GM08714 (cell line): ENCODE measurements around the gene HLA-G.

Experiments
- H3K4me3 ChIP-seq: fragments of 200-500 bp; sonication (Bioruptor generic); 2 replicates; pipeline ENCODE4 v1.5.1; 2014; ENCODE audit warnings: mild to moderate bottlenecking, low read length, inconsistent platforms
- ZNF274 ChIP-seq: IDR thresholded peaks from 2 replicates; pipeline ENCODE4 v1.6.1; 2012; ENCODE audit warnings: mild to moderate bottlenecking, low read depth, low read length

The HLA-G gene

GRCh38 chr6:29834564-29835436 is 7.2 kb downstream of the HLA-G start:
- TF ChIP-seq ZNF274: no peak
- no peak overlapping the region for H3K4me3 ChIP-seq

DNA sequence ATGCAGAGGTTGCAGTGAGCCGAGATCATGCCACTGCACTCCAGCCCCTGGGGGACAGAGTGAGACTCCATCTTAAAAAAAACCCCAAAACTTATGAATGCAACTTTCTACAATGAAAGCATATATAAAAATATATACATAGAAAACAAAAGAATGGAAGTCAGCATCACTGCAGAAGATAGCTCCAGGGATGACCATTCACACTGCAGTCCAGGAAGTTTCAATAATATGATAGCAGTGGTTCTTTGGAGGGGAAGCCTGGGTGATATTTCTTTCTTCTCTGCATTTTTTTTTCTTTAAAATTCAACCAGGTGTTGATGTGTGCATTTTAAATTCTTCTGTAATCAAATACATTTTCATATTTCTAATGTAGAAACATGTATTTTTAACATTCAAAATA is 12.3 kb downstream of the HLA-G start:
- TF ChIP-seq ZNF274: no peak
- no peak overlapping the region for H3K4me3 ChIP-seq

DNA sequence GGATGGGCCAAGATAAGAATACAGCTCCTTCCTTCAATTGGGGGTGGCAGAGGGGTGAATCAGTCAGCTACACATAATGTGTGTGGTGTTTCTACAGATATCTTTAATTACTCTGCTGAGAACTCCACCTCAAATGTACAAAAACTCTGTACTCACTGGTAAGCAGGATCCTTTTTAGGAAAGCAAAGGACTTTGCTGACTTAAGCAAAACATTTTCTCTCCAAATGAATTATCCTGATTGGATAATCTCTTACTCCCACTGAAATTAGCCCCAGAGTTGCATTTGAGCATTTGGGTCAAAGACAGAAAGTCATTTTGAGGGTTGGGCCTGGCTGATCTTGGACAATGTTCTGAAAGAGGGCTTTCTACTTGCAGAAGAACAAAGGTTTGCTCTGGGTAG is 13.4 kb downstream of the HLA-G start:
- H3K4me3 ChIP-seq: no peak overlapping the region
- no peak for TF ChIP-seq ZNF274

GRCh38 chr6:29845405-29846006 is 17.9 kb downstream of the HLA-G start:
- no peak for TF ChIP-seq ZNF274
- H3K4me3 ChIP-seq: no peak overlapping the region

DNA sequence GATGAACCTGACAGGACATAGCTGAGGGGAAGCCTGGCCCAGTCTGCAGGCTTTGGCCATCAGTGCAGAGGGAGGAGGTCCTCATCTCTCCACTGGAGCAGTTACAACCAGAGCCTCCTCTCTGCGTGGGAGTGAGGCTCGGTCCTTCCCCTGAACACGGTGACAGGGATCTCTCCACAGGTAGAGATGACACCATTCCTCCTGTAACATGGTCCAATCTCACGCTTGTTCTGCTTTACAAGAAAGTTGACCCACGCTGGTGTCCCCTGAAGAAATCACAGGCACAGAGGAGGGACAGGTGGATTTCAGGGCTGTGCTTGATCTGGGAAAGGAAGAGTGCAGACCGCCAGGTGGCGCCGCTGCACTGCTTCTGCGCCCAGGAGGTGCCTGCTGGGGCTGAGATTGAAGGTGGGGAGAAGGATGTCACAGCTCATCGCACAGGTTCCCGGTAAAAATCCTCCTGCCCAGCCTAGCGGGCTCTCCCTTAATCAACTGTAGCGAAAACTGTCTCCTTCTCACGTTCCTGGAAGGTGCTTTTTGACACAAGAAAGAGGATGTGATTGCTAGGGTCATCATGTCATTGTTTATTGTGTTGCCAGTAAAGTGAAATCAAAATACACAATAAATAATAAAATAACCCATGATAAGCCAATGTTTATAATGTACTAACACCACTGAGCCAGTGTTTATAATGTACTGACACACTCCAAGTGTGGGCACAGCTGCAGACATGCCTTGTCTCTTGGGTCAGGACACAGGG is 20.4 kb downstream of the HLA-G start:
- no peak for TF ChIP-seq ZNF274
- no peak overlapping the region for H3K4me3 ChIP-seq

DNA sequence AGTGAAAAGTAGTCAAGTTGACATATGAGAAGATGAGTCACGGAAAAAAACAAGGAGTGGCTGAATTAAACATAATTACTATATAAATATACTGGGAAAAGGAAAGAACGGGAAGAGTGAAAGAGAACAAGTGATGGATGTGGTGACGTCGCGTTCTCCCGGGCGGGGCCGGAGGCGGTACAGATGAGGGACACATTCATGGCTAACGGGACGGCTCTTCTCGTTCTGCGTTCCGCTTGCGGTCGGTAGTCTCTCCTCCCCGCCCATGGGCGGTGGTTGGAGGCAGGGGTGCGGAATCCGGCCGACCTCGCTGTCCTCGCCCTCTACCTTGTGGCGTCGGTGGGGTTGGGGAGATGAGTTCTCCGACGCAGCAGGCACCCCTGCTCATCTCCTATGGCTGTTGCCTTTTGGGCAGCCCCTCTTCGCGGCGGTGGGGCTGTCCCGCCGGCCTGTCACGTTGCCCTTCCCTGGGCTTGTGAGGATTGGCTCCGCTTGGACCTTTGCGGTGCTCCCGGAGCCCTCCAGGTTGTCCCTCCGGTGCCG is 22.5 kb downstream of the HLA-G start:
- TF ChIP-seq ZNF274: no peak

DNA sequence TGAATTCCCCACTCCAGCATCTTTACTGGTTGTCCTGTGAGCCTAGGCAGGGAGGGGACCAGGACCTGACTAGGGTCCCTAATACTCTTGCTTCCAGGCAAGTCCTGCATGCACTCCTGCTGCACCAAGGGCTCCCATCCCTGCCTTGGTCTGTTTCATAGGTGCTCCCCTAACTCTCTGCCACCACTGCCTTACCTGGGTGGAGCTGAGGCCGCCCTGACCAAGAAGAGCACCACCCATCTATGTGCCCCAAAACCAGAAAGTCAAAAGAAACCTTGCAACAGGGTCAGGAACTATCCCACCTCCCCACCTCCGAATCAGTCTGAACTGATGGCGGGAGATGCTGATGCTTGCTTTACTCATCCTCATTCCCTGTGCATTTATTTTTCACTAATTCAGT is 23.6 kb downstream of the HLA-G start:
- H3K4me3 ChIP-seq: no peak overlapping the region
- no peak for TF ChIP-seq ZNF274

More for the DNA sequence above, 22.5 kb downstream of the HLA-G start:
- H3K4me3 ChIP-seq: no peak overlapping the region; the same call in 1 of the 2 replicates

- no peak for TF ChIP-seq ZNF274
- H3K4me3 ChIP-seq: no peak overlapping the region
These were observed 25.6 kb downstream of the HLA-G start for GRCh38 chr6:29853245-29853644.

DNA sequence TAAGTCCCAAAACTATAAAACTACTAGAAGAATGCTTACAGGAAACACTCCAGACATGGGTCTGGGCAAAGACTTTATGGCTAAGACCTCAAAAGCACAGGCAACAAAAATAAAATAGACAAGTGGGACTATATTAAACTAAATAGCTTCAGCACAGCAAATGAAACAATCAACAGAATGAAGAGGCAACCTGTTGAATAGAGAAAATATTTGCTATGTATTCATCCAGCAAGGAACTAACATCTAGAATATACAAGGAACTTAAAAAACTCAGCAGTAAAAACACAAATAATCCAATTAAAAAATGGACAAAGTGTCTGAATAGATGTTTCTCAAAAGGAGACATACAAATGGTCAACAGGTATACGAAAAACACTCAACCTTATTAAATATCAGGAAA is 30.4 kb downstream of the HLA-G start:
- no peak for TF ChIP-seq ZNF274
- H3K4me3 ChIP-seq: no peak overlapping the region

DNA sequence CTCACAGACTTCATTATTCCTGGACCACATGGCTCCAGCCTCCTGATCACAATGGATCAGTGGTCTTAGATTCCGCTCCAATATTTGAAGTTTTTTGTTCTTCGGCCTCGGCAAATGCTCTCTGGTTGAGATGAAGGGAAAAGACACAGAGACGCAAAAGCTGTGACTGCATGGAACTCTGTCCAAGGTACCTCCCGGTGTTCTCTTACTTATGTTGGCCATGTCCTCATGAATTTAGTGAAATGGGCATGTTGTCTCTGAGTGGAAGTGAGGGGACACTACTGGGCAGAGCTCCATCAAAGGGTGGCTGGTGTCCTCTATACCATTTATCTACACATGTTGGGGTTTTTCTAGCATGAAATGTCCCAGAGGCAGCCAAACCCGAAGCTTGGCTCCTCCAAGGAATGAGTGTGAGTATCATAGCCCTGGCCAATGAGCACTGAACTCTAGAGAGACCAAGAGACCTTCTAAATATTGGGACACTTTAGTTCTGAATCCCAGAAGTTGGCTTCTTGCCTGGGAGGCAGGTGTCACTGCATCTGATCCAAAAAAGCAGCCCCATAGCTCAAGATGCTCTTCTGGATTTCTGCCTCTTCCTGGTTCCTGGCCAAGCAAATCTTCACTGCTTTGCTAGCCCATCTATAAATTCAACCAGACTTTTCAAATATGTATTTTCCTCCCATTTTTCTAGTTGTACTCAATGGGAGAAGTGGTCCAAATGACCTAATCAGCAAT is 34.1 kb downstream of the HLA-G start:
- no peak overlapping the region for H3K4me3 ChIP-seq
- TF ChIP-seq ZNF274: no peak

DNA sequence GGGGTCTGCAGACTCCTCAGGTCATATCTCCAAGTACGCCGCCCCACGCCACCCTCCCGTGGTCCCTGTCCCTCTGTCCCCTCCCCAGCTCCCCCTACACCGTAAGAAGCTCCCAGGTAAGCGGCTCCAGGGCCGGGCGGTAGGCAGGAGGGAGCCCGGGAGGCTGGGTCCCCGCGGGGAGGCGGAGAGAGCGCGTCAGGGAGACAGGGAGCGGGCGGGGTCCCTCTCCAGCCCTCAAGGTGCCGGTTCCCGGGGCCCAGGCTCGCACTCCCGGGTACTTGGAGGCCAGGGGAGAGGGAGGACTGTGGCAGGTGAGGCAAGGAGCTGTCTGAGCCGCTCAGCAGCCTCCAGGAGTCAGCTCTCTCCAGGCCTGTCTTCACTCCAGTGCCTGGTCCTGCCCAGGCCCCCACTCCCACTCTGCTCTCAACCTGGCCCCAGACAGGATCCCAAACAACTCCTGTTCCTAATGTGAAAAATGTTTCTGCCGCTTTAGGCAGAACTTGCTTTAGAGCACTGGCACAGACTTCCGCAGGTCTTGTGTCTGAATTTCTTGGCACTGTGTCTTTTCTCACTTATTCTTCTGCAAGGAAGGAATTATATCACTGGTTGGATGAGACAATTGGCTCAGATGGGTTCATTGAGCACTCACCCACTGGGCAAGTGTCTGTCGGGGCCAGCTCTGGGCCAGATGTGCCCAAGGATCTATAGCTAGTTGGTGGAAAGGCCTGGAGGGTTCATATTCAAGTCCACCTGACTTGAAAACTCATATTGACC is 36.6 kb downstream of the HLA-G start:
- no peak for TF ChIP-seq ZNF274
- no peak overlapping the region for H3K4me3 ChIP-seq

GRCh38 chr6:29865631-29866030 is 38.0 kb downstream of the HLA-G start:
- no peak overlapping the region for H3K4me3 ChIP-seq
- TF ChIP-seq ZNF274: no peak

GRCh38 chr6:29870104-29870503 is 42.5 kb downstream of the HLA-G start:
- H3K4me3 ChIP-seq: no peak overlapping the region
- no peak for TF ChIP-seq ZNF274
